CD4-positive, alpha-beta T cell treated with Interleukin-17A for 4 hours (primary cell): ENCODE data around the gene DPH6.
"Not testable (repeated sequence)": the region's sequence is repeated elsewhere in the genome, so short reads cannot be mapped to it uniquely, and the experiment has no call there.

Experiments
- DNase-seq: peaks from one replicate; pipeline ENCODE4 v3.0.0-alpha.2; 2020; ENCODE audit warnings: mixed read lengths

The DPH6 gene

GRCh38 chr15:35431281-35431680 lies 114.7 kb downstream of the DPH6 start:
- DNase-seq = no peak

- no peak for DNase-seq
These were observed 115.7 kb downstream of the DPH6 start for GRCh38 chr15:35430301-35430700.

- DNase-seq = no peak
These were observed 118.5 kb downstream of the DPH6 start for GRCh38 chr15:35427496-35427895.

GRCh38 chr15:35427091-35427490 lies 118.9 kb downstream of the DPH6 start:
- no peak for DNase-seq

- no peak for DNase-seq
These were observed 135.2 kb downstream of the DPH6 start for GRCh38 chr15:35410775-35411174.

GRCh38 chr15:35399901-35400300 lies 146.1 kb downstream of the DPH6 start:
- no peak for DNase-seq

GRCh38 chr15:35397027-35397426 lies 148.9 kb downstream of the DPH6 start:
- no peak for DNase-seq

- DNase-seq = no peak
These were observed 151.5 kb downstream of the DPH6 start for GRCh38 chr15:35394416-35394815.

GRCh38 chr15:35393398-35393797 lies 152.6 kb downstream of the DPH6 start:
- no peak for DNase-seq

- DNase-seq = not testable (repeated sequence)
These were observed 154.5 kb downstream of the DPH6 start for GRCh38 chr15:35391408-35391984.

GRCh38 chr15:35383506-35383905 lies 162.5 kb downstream of the DPH6 start:
- no peak for DNase-seq

GRCh38 chr15:35381328-35381727 lies 164.6 kb downstream of the DPH6 start:
- DNase-seq = no peak

- DNase-seq = no peak
These were observed 166.0 kb downstream of the DPH6 start for GRCh38 chr15:35379972-35380371.

- DNase-seq = not testable (repeated sequence)
These were observed 167.5 kb downstream of the DPH6 start for GRCh38 chr15:35378454-35378853.

- DNase-seq = no peak
These were observed 169.3 kb downstream of the DPH6 start for GRCh38 chr15:35376707-35377106.

GRCh38 chr15:35374661-35375060 lies 171.3 kb downstream of the DPH6 start:
- no peak for DNase-seq

- no peak for DNase-seq
These were observed 183.7 kb downstream of the DPH6 start for GRCh38 chr15:35362195-35362829.

GRCh38 chr15:35358824-35359223 lies 187.1 kb downstream of the DPH6 start:
- no peak for DNase-seq

GRCh38 chr15:35351059-35351458 lies 194.9 kb downstream of the DPH6 start:
- no peak for DNase-seq

- no peak for DNase-seq
These were observed 196.0 kb downstream of the DPH6 start for GRCh38 chr15:35349916-35350315.

- DNase-seq = no peak
These were observed 215.0 kb downstream of the DPH6 start for GRCh38 chr15:35330916-35331315.

GRCh38 chr15:35330048-35330695 lies 215.8 kb downstream of the DPH6 start:
- DNase-seq = no peak

GRCh38 chr15:35329521-35329961 lies 216.4 kb downstream of the DPH6 start:
- DNase-seq = no peak

GRCh38 chr15:35328836-35329235 lies 217.1 kb downstream of the DPH6 start:
- DNase-seq = not testable (repeated sequence)
